KMS-11 (cell line): Measurements from ENCODE around the gene PTPRT.

ENCODE experiments used
- H2AFZ ChIP-seq: fragments of 200-600 bp; sonication (generic); 2 replicates; pipeline ENCODE4 v1.6.1; 2016; ENCODE audit warnings: antibody characterized with exemption, mixed run types, low read depth
- H3K27ac ChIP-seq: fragments of 200-600 bp; sonication (generic); 2 replicates; pipeline ENCODE4 v1.6.1; 2016; ENCODE audit warnings: mild to moderate bottlenecking, mixed run types
- H3K27me3 ChIP-seq: fragments of 200-600 bp; sonication (generic); 2 replicates; pipeline ENCODE4 v1.6.1; 2017; ENCODE audit warnings: mild to moderate bottlenecking, low read depth, mixed run types, moderate library complexity; ENCODE audit not compliant: insufficient read depth
- H3K36me3 ChIP-seq: fragments of 200-600 bp; sonication (generic); 2 replicates; pipeline ENCODE4 v1.6.1; 2017; ENCODE audit warnings: mild to moderate bottlenecking, mixed run types; ENCODE audit not compliant: insufficient read depth
- H3K4me1 ChIP-seq: fragments of 200-600 bp; sonication (generic); 2 replicates; pipeline ENCODE4 v1.6.1; 2016; ENCODE audit warnings: mild to moderate bottlenecking, low read depth, mixed run types; ENCODE audit not compliant: poor library complexity, severe bottlenecking
- H3K4me2 ChIP-seq: fragments of 200-600 bp; sonication (generic); 2 replicates; pipeline ENCODE4 v1.7.0; 2016; ENCODE audit warnings: mild to moderate bottlenecking, mixed run types
- H3K4me3 ChIP-seq: fragments of 200-600 bp; sonication (generic); IDR thresholded peaks from 2 replicates; pipeline ENCODE4 v1.6.1; 2017; ENCODE audit warnings: low read depth, low read length, mixed read lengths; ENCODE audit not compliant: insufficient read depth
- H3K79me2 ChIP-seq: fragments of 200-600 bp; sonication (generic); 2 replicates; pipeline ENCODE4 v1.6.1; 2016; ENCODE audit warnings: low read depth, mixed run types; ENCODE audit not compliant: insufficient read depth
- H3K9ac ChIP-seq: fragments of 200-600 bp; sonication (generic); 2 replicates; pipeline ENCODE4 v1.6.1; 2016; ENCODE audit warnings: mild to moderate bottlenecking, mixed run types
- H4K20me1 ChIP-seq: fragments of 200-600 bp; sonication (generic); 2 replicates; pipeline ENCODE4 v1.6.1; 2016; ENCODE audit warnings: mild to moderate bottlenecking, mixed run types; ENCODE audit not compliant: insufficient read depth
- TF ChIP-seq, protein P1 (sequence below): fragments of 200-600 bp; sonication (generic); conservative IDR thresholded peaks from 2 replicates; pipeline ENCODE4 v1.6.1; 2017; ENCODE audit warnings: low read depth, mild to moderate bottlenecking, antibody characterized with exemption, low read length, moderate library complexity, mixed read lengths

Gene PTPRT

DNA sequence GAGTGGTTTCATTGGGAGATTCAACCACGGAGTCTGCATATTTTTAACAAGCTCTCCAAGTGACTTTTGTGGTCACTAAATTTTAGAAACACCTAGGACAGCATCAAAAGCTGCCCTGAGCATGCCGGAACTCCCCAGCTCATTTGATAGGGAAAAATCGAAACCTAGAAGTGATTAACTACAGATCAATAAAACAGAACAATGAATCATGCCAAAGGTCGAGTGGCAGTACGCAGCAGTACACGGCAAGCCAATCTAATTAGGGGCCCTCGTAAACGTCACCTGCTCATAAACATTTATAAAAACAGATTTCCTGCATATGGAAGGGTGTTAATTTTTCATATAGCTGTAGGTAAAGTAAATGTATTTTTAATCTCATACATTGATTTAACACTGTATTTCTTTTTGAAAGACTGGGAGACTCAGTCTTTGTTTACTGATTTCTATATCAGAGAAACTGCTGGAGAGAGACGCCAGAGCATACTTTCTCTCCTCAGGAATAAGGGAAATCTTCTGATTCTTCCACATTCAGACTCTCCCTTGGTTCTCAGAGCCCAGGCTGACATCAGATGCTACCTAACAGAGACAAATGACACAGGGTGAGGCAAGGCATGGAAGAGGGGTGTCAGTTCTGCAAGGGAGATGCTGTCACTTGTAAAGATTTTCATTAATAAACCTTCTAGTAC, 232.5 kb downstream of the PTPRT start:
- H3K9ac ChIP-seq: no peak overlapping the region
- no peaks in the 10 kb centered on the region for H3K36me3 ChIP-seq
- H4K20me1 ChIP-seq: no peaks in the 10 kb centered on the region
- H3K4me3 ChIP-seq: no peak overlapping the region
- no peaks in the 10 kb centered on the region for H3K79me2 ChIP-seq
- TF ChIP-seq, protein P1, sequence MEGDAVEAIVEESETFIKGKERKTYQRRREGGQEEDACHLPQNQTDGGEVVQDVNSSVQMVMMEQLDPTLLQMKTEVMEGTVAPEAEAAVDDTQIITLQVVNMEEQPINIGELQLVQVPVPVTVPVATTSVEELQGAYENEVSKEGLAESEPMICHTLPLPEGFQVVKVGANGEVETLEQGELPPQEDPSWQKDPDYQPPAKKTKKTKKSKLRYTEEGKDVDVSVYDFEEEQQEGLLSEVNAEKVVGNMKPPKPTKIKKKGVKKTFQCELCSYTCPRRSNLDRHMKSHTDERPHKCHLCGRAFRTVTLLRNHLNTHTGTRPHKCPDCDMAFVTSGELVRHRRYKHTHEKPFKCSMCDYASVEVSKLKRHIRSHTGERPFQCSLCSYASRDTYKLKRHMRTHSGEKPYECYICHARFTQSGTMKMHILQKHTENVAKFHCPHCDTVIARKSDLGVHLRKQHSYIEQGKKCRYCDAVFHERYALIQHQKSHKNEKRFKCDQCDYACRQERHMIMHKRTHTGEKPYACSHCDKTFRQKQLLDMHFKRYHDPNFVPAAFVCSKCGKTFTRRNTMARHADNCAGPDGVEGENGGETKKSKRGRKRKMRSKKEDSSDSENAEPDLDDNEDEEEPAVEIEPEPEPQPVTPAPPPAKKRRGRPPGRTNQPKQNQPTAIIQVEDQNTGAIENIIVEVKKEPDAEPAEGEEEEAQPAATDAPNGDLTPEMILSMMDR: no peak
- no peak overlapping the region for H3K27ac ChIP-seq
- H2AFZ ChIP-seq: no peak overlapping the region
- no peaks in the 10 kb centered on the region for H3K27me3 ChIP-seq
- no peak overlapping the region for H3K4me2 ChIP-seq
- H3K4me1 ChIP-seq: no peaks in the 10 kb centered on the region

DNA sequence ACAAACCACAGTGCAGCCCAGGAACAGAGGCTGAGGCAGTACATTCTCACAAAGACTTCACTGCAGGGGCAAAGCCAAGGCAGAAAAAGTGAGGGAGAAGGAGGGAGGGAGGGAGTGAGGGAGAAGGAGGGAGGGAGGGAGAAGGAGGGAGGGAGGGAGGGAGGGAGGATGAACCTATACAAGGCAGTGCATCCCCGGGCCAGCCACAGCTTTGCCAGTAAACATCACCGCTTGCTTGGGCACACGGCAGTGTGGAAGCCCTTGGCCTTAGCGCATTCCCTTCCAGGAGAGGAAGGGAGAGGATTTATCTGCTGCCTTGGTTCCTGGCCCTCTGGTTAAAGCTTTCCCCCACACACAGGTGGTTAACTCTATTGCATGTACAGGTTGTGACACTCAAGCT, 234.0 kb downstream of the PTPRT start:
- no peak overlapping the region for H3K4me3 ChIP-seq
- H3K79me2 ChIP-seq: no peaks in the 10 kb centered on the region
- no peaks in the 10 kb centered on the region for H3K27me3 ChIP-seq
- no peak overlapping the region for H3K4me2 ChIP-seq
- no peaks in the 10 kb centered on the region for H3K4me1 ChIP-seq
- no peak overlapping the region for H3K27ac ChIP-seq
- TF ChIP-seq, protein P1: no peak
- H4K20me1 ChIP-seq: no peaks in the 10 kb centered on the region
- no peak overlapping the region for H2AFZ ChIP-seq
- no peak overlapping the region for H3K9ac ChIP-seq
- H3K36me3 ChIP-seq: no peaks in the 10 kb centered on the region

DNA sequence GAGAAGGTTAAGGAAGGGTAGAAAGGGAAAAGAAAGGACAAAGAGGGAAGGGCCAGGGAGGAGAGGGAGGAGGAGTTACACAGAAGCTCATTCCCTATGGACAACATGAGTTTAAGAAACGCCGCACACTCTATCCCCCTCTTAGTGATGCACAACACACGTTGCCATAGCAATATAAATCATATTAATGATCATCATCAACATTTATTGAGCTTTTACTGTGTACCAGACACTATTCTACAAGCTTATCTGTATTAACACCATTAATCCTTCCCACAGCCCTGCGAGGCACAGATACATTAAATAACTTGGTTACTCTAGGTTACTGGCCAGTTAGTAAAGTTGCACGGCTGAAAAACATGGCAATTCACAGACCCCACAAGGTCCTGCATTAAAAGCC, 234.8 kb downstream of the PTPRT start:
- Histone ChIP-seq H2AFZ (no peak overlapping the region), H3K4me1 (no peaks in the 10 kb centered on the region), H3K79me2 (no peaks in the 10 kb centered on the region), H4K20me1 (no peaks in the 10 kb centered on the region), H3K27ac (no peak overlapping the region), H3K4me2 (no peak overlapping the region), H3K9ac (no peak overlapping the region), H3K4me3 (no peak overlapping the region), H3K36me3 (no peaks in the 10 kb centered on the region), H3K27me3 (no peaks in the 10 kb centered on the region)
- TF ChIP-seq, protein P1: no peak

DNA sequence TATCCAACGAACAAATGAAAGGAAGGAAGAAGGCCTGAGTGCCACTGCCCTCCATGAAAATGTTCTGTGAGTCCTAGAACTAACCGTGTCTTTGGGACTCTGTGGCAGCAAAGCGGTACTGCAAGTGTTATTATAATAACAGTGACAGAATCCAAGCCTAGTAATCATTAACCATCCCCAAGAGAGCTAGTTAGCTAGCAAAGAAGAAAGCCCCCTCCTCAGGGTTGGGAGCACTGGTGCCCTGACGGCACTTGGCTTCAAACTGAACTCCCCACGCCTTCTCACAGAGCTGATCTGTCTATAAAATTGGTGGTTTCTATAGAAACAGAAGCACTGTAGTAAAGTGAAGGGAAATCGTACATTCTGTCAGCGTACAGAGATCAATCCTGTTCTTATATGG, 239.8 kb downstream of the PTPRT start:
- H3K4me3 ChIP-seq: no peak overlapping the region
- no peaks in the 10 kb centered on the region for H3K79me2 ChIP-seq
- no peaks in the 10 kb centered on the region for H3K27me3 ChIP-seq
- H3K4me2 ChIP-seq: no peak overlapping the region
- H3K27ac ChIP-seq: no peak overlapping the region
- H3K36me3 ChIP-seq: no peaks in the 10 kb centered on the region
- no peaks in the 10 kb centered on the region for H4K20me1 ChIP-seq
- no peaks in the 10 kb centered on the region for H3K4me1 ChIP-seq
- TF ChIP-seq, protein P1: no peak
- no peak overlapping the region for H2AFZ ChIP-seq
- no peak overlapping the region for H3K9ac ChIP-seq
